ENCODE results near the gene PSME1. TPM values are rescaled to one million over a fixed set of nuclear protein-coding genes. Genes with fewer than 3 reads are reported as not detected.

PSME1 gene
- total and polyA plus RNA-seq, 11 donors, result 87.3 to 331 (median 113) TPM

GRCh38 chr14:24093901-24094840 is 41.8 kb upstream of the PSME1 start, which contains the start of gene PCK2:
PCK2 (plus strand) TSS chr14:24094311; CDS start chr14:24094406, 95 bp downstream.
- DNase-seq, result peak; percentile 85 to 94 (median 91)
- peak within 1 kb of the TSS; percentile 73 to 94 (median 80) for H3K4me3 ChIP-seq
- 0 to 1% (median 1%) methylated on average over 52 to 68 of the region's 68 CpGs for WGBS, 4 donors
- H3K36me3 ChIP-seq, result peaks cover 0 to 14% (median 0%) of the 10 kb centered on the region in 9 donors
- peak; percentile 76 to 92 (median 90) for ATAC-seq
- intact Hi-C loops (cut with DNase I), result loop anchor here in 8 of 10 donors (5.0 to 10.0 kb wide), 5 partner anchors 37 to 117 kb away; partner anchors contain the start of gene DHRS4L2 (in 2 of the 8)
- peaks cover 0 to 26% (median 14%) of the 10 kb centered on the region in 12 donors for H3K4me1 ChIP-seq
- H3K27me3 ChIP-seq, result no peaks in the 10 kb centered on the region
- H3K27ac ChIP-seq, result peak within 1 kb of the TSS; percentile 77 to 96 (median 94)
- TF ChIP-seq, protein P1, sequence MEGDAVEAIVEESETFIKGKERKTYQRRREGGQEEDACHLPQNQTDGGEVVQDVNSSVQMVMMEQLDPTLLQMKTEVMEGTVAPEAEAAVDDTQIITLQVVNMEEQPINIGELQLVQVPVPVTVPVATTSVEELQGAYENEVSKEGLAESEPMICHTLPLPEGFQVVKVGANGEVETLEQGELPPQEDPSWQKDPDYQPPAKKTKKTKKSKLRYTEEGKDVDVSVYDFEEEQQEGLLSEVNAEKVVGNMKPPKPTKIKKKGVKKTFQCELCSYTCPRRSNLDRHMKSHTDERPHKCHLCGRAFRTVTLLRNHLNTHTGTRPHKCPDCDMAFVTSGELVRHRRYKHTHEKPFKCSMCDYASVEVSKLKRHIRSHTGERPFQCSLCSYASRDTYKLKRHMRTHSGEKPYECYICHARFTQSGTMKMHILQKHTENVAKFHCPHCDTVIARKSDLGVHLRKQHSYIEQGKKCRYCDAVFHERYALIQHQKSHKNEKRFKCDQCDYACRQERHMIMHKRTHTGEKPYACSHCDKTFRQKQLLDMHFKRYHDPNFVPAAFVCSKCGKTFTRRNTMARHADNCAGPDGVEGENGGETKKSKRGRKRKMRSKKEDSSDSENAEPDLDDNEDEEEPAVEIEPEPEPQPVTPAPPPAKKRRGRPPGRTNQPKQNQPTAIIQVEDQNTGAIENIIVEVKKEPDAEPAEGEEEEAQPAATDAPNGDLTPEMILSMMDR (IDR thresholded peaks at IDR 0.05), result peak in 1 of 12 donors; percentile 14
- TF ChIP-seq POLR2A (IDR thresholded peaks at IDR 0.05), result peak in 1 of 2 donors; percentile 62
- H3K9me3 ChIP-seq, result no peaks in the 10 kb centered on the region

DNA sequence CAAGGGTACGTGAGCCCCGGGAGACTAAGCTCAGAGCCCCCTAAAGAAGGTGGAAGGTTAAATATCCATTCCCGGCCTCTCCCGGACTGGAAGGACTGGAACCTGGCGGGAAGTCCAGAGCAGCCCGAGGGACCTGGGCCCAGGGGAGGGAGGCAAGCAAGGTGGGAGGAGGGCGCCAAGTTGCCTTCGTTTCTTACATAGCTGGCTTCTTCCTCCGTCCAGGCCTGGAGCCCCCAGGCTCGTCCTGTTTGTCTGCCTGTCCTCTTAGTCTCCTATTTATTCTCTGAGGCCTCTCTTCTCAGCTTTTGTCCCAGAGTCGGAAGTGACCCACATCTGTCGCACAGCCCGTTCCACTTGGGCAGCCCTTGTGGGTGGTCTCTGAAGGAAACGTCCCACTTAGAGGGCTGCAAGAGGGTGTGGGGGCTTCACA is 41.1 kb upstream of the PSME1 start:
- Histone ChIP-seq H3K4me3 (peak overlapping the region; percentile 73 to 94 (median 80)), H3K27ac (peak overlapping the region; percentile 77 to 96 (median 94)), H3K4me1 (peaks cover 0 to 26% (median 14%) of the 10 kb centered on the region in 12 donors), H3K36me3 (peaks cover 0 to 20% (median 0%) of the 10 kb centered on the region in 9 donors), H3K9me3 (no peaks in the 10 kb centered on the region), H3K27me3 (no peaks in the 10 kb centered on the region)
- TF ChIP-seq, protein P1 (IDR thresholded peaks at IDR 0.05), result no peak
- no peak for TF ChIP-seq POLR2A (IDR thresholded peaks at IDR 0.05)
- ATAC-seq (peak in 2 of 4 donors; percentile 1), DNase-seq (no peak)
- 26 to 45% (median 35%) methylated on average over 14 of the region's 14 CpGs for WGBS, 4 donors
- intact Hi-C loops (cut with DNase I), result loop anchor here in 8 of 10 donors (5.0 to 10.0 kb wide), 5 partner anchors 38 to 118 kb away; partner anchors contain the start of gene DHRS4L2 (in 2 of the 8)

GRCh38 chr14:24095271-24096068 is 40.5 kb upstream of the PSME1 start:
- DNase-seq (peak in 4 of 5 donors; percentile 40 to 68 (median 56)), ATAC-seq (peak in 3 of 4 donors; percentile 8 to 33 (median 14))
- peaks cover 0 to 26% (median 14%) of the 10 kb centered on the region in 12 donors for H3K4me1 ChIP-seq
- intact Hi-C loops (cut with DNase I), result loop anchor here in 1 of 10 donors (10.0 kb wide), 1 partner anchor 111 kb away; the partner anchor contains the start of gene DHRS4L2
- no peaks in the 10 kb centered on the region for H3K27me3 ChIP-seq
- H3K4me3 ChIP-seq, result peak overlapping the region; percentile 73 to 94 (median 80)
- WGBS, 4 donors, result 61 to 66% (median 62%) methylated on average over 10 to 12 of the region's 12 CpGs
- no peak for TF ChIP-seq POLR2A (IDR thresholded peaks at IDR 0.05)
- TF ChIP-seq, protein P1 (IDR thresholded peaks at IDR 0.05), result no peak
- peaks cover 0 to 27% (median 0%) of the 10 kb centered on the region in 9 donors for H3K36me3 ChIP-seq
- H3K27ac ChIP-seq, result peak overlapping the region in 11 of 12 donors; percentile 89 to 96 (median 94)
- H3K9me3 ChIP-seq, result no peaks in the 10 kb centered on the region
